BJ (cell line): ENCODE data around the gene ZNF507. TPM values are rescaled to one million over a fixed set of nuclear protein-coding genes. Genes with fewer than 3 reads are reported as not detected.

ENCODE experiments used
- CTCF ChIA-PET: fragments of 350-600 bp; formaldehyde crosslinking; extraction: SDS; loops from one replicate; lab custom pipeline; 2021; ENCODE audit warnings: antibody characterized with exemption, inconsistent platforms; lab: Yijun Ruan, JAX
- POLR2A ChIA-PET: fragments of 300-600 bp; sonication (Branson Sonifier 250); formaldehyde crosslinking; extraction: SDS; loops from one replicate; lab custom pipeline; 2021; ENCODE audit warnings: antibody characterized with exemption; lab: Charles Lee
- DNase-seq: peaks from one replicate; pipeline ENCODE4 v3.0.0-alpha.2; 2011; ENCODE audit warnings: low read depth
- H3K27me3 ChIP-seq: 2 replicates; pipeline ENCODE4 v1.6.0; 2011; ENCODE audit warnings: low read length; ENCODE audit not compliant: control insufficient read depth, insufficient read depth
- H3K36me3 ChIP-seq: 2 replicates; pipeline ENCODE4 v1.5.1; 2011; ENCODE audit warnings: low read length; ENCODE audit not compliant: control insufficient read depth, insufficient read depth
- H3K4me3 ChIP-seq: 2 replicates; pipeline ENCODE4 v1.5.1; 2011; ENCODE audit warnings: low read depth, mild to moderate bottlenecking, control low read depth, low read length
- CTCF ChIP-seq: IDR thresholded peaks from 2 replicates; pipeline ENCODE4 v1.5.1; 2011; ENCODE audit warnings: low read depth, mild to moderate bottlenecking, control low read depth, inconsistent platforms, low read length, moderate library complexity; ENCODE audit not compliant: insufficient read depth
- polyA plus RNA-seq: library from polyadenylated mRNA; depleted of rRNA; stranded (reverse); fragments of >200 nt; gene quantifications from 2 replicates; pipeline ENCODE4 v1.2.3, GENCODE V29; 2011

Gene ZNF507
- polyA plus RNA-seq, 1 experiment, result 6.7 TPM

- Histone ChIP-seq H3K36me3 (peaks cover 10% of the 10 kb centered on the region; the same call in 1 of the 2 replicates), H3K27me3 (no peaks in the 10 kb centered on the region), H3K4me3 (no peak overlapping the region)
- no peak for DNase-seq
- ChIA-PET CTCF (no interaction called here), POLR2A (no interaction called here)
- TF ChIP-seq CTCF, result no peak
Observed at GRCh38 chr19:32349051-32349450, 3.6 kb downstream of the ZNF507 start.

GRCh38 chr19:32349724-32350470 lies 4.5 kb downstream of the ZNF507 start:
- CTCF ChIA-PET, result interaction anchor here (1.4 kb wide), 1 partner anchor 219 kb away, joined by 5 read pairs; no protein-coding TSS in a partner anchor

GRCh38 chr19:32350471-32350865 lies 5.1 kb downstream of the ZNF507 start:
- Histone ChIP-seq H3K27me3 (no peaks in the 10 kb centered on the region), H3K36me3 (peaks cover 14% of the 10 kb centered on the region), H3K4me3 (no peak overlapping the region)
- CTCF ChIA-PET, result interaction anchor here (1.3 to 1.4 kb wide), 2 partner anchors 10 to 219 kb away, joined by 5 to 6 read pairs; no protein-coding TSS in a partner anchor
- TF ChIP-seq CTCF, result no peak
- no peak for DNase-seq
- POLR2A ChIA-PET, result no interaction called here

More at GRCh38 chr19:32349724-32350470, 4.5 kb downstream of the ZNF507 start:
- Histone ChIP-seq H3K27me3 (no peaks in the 10 kb centered on the region), H3K36me3 (peaks cover 14% of the 10 kb centered on the region), H3K4me3 (no peak overlapping the region)
- DNase-seq, result no peak
- POLR2A ChIA-PET, result no interaction called here
- no peak for TF ChIP-seq CTCF

GRCh38 chr19:32350987-32351348 lies 5.6 kb downstream of the ZNF507 start:
- ChIA-PET POLR2A (no interaction called here), CTCF (interaction anchor here (1.3 to 1.4 kb wide), 2 partner anchors 10 to 218 kb away, joined by 5 to 6 read pairs; no protein-coding TSS in a partner anchor)
- DNase-seq, result no peak
- TF ChIP-seq CTCF, result no peak
- Histone ChIP-seq H3K4me3 (no peak overlapping the region), H3K27me3 (no peaks in the 10 kb centered on the region), H3K36me3 (peaks cover 14% of the 10 kb centered on the region)

GRCh38 chr19:32352241-32352630 lies 6.8 kb downstream of the ZNF507 start:
- CTCF ChIA-PET, result interaction anchor here (0.6 to 0.8 kb wide), 2 partner anchors 11 to 298 kb away, joined by 3 to 4 read pairs; no protein-coding TSS in a partner anchor
- POLR2A ChIA-PET, result no interaction called here
- Histone ChIP-seq H3K27me3 (no peaks in the 10 kb centered on the region), H3K4me3 (no peak overlapping the region), H3K36me3 (peaks cover 14% of the 10 kb centered on the region)
- DNase-seq, result no peak
- no peak for TF ChIP-seq CTCF
